Stimulated activated CD4-positive, alpha-beta T cell treated with anti-CD3 and anti-CD28 coated beads, Interleukin-1b, Interleukin-23, amount 100 ng/mL, for 24 hours (primary cell): ENCODE data around the gene ENOSF1.
A peak's percentile ranks its signal among the peaks of the same experiment; 100 is the strongest.
"Not testable (repeated sequence)": the region's sequence is repeated elsewhere in the genome, so short reads cannot be mapped to it uniquely, and the experiment has no call there.

Experiments
- DNase-seq, 4 experiments: peaks; one replicate each; pipeline ENCODE4 v3.0.0-alpha.2; 2020; ENCODE audit warnings: low read depth in 4 of 4, low spot score in 1 of 4

The ENOSF1 gene, protein sequence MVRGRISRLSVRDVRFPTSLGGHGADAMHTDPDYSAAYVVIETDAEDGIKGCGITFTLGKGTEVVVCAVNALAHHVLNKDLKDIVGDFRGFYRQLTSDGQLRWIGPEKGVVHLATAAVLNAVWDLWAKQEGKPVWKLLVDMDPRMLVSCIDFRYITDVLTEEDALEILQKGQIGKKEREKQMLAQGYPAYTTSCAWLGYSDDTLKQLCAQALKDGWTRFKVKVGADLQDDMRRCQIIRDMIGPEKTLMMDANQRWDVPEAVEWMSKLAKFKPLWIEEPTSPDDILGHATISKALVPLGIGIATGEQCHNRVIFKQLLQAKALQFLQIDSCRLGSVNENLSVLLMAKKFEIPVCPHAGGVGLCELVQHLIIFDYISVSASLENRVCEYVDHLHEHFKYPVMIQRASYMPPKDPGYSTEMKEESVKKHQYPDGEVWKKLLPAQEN

DNA sequence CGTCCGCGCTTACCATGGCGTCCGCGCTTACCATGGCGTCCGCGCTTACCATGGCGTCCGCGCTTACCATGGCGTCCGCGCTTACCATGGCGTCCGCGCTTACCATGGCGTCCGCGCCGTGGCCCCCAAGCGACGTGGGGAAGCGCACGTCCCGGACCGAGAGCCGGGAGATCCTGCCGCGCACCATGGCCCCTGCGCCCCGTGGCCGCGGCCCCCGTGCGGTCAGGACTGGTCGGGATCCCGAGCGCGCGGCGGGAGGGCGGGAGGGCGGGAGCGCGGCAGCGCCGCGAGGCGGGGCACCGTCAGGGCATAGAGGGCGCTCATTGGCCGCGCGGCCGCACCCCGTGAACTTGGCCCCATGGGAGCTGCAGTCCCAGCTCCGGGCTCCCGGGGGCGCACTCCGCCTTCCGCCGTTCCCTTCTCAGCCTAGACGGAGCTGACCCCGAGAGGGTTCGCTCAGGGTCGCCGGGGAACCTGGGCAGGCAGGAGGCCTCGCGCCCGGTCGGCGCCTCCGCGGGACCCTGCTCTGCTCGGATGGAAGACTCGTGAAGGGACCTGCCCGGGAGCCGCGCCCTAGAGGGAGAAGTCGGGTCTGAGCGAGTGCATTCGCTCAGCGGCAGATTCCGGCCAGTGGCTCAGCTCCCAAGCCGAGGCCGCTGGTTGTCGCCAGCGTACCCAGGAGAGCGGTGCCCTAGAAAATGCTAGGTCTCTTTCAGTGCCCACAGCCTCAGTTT lies at the start of gene ENOSF1:
ENOSF1 (minus strand) TSS at position 230 of the 734 bp plus-strand sequence; CDS start at position 187, 43 bp downstream.
- DNase-seq = peak; percentile 37 to 84 (median 80)

- not testable (repeated sequence) for DNase-seq
Observed at GRCh38 chr18:759864-760263, 47.4 kb upstream of the ENOSF1 start.

DNA sequence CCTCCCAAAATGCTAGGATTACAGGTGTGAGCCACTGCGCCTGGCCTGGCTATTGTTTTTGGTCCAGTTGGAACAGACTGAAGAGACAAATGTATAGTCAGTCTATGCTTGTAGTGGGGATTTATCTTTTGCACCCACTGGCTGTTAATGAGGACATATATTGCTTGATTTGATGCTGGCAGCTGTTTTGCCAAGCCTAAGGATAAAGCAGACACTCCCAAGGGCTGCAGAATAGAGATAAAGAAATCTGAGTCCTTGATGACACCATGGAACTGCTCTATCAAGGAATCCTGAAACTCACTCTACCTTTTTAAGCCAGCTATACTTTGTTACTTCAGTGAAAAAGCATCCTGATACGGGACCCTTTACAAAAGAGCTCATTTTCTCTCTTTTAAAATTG lies 43.1 kb upstream of the ENOSF1 start:
- DNase-seq = no peak

GRCh38 chr18:754656-755055 lies 42.2 kb upstream of the ENOSF1 start:
- DNase-seq = no peak

GRCh38 chr18:750456-750855 lies 38.0 kb upstream of the ENOSF1 start:
- DNase-seq = no peak

GRCh38 chr18:744832-745597 lies 32.6 kb upstream of the ENOSF1 start:
- DNase-seq = no peak

GRCh38 chr18:741931-742512 lies 29.6 kb upstream of the ENOSF1 start:
- no peak for DNase-seq

DNA sequence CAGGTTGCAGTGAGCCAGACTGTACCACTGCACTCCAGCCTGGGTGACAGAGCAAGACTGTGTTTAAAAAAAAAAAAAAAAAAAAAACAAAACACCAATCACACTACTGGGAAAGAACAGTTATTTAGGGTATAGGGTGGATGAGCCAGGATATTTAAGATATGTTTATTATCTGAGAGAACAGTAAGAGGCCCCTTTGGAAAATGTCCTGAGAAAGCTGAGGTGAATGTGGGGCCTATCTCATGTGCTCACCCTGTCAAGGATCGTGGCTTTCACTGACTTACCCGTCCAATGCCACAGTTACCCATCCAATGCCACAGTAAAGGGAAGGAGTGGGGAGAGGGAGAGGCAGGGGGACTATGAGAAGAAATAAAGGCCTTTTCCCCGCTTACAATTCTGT lies 19.9 kb upstream of the ENOSF1 start:
- no peak for DNase-seq

DNA sequence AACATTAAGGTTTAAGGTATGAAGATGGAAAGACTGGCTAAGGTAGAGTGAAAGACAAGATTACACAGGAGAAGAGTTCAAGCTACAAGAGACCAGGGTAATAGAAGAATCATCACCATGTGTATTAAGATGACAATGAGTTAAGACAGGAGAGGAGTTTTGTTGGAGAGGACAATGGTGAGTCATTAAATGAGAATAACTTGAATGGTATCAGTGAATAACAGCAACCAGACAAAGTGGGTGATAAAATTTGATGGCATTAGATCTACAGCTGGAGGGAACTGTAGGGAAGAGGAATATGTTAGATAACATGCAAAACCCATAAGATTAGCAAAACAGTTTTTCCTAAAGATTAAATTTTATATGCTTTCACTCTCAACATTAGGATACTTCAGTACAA lies 18.8 kb upstream of the ENOSF1 start:
- DNase-seq = no peak

DNA sequence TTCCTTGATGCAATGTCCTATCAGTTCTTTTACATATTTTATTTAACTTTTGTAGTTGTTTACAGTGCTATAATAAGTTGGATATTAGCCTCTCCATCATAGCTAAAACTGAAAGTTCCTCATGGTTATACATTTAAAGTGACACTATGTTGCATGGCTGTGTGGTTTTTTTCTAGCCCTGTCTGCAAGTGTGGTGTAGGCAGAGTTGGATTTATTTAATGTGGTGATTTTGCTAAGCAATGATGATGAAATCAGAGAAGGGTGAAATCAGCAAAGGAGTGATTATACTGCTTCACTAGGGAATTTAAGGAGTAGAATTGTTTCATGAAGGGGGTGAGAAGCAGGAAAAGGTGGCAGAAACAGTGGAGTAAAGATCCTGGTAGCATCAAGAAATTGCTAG lies 18.3 kb upstream of the ENOSF1 start:
- no peak for DNase-seq

DNA sequence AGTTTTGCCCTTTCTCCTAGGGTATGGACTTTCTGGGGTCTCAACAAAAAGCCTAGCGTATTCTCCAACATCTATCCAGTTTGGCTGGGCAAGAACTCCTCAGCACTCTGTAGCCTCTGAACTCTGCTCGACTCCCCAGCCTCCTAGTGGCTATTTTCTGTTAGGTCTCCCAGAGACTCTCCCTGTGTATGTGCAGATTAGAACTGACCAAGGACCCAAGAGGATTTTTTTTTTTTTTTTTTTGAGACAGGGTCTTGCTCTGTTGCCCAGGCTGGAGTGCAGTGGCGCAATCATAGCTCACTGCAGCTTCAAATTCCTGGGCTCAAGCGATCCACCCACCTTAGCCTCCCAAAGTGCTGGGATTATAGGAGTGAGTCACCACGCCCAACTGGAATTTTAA lies 17.7 kb upstream of the ENOSF1 start:
- not testable (repeated sequence) for DNase-seq

GRCh38 chr18:725646-726045 lies 13.2 kb upstream of the ENOSF1 start:
- no peak for DNase-seq

DNA sequence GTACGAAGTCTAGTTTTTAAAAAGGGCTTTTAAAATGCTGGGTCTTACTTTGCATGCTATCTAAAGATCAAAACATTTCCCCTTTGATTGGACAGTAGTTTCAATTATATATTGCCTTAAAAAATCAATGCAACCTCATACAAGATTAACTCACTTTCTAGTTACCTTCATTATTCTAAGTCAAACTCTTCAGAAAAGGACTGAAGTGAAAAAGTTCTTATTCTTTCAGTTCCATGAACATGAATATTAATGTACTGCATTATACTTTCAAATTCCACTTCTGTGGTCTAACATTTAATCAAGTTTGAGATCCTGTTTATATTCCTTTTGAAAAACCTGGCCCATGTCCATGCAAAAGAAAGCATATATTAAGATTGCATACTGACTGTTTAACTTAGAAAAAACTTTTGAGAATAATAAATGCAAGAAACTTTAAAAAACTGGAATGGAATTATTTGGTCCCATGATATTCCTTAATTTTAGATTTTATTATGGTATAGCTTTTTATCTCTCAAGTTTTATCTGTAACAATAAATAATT lies 11.2 kb upstream of the ENOSF1 start:
- DNase-seq = no peak

DNA sequence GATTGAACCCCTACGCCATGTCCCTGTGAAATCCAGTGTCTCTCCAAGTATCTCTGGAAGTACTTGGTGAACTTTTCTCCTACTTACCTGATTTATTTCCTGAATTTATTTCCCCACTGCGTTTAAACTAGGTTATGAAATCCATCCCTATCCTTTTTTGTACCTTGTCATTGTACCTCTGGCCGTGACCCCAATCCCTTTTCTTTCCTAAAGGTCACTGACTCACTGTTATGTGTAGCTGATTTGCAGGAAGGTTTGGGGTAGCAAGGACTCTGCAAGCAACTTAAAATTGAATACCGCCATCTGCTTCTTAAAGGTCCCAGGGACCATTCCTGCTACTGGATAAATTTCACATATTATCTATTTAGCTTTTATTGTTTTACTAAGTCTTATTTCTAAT lies 4.6 kb upstream of the ENOSF1 start:
- DNase-seq = no peak

DNA sequence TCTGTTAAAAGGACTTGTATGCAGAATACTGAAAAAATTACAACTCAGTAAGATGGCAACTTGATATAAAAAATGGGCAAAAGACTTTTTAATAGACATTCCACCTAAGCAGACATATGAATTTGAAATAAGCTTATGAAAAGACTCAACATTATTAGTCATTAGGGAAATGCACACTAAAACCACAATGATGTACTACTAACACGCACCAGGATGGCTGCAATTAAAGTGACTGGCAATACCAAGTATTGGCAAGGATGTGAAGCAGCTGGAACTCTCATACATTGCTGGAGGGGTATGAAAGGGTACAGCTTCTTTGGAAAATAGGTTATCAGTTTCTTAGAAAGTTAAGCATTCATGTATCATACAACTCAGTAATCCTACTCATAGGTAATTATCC lies 3.2 kb upstream of the ENOSF1 start:
- no peak for DNase-seq

GRCh38 chr18:713135-713490 lies 683 bp upstream of the ENOSF1 start:
- no peak for DNase-seq

GRCh38 chr18:711657-712400 lies 601 bp downstream of the ENOSF1 start:
- peak; percentile 36 to 64 (median 49) for DNase-seq

DNA sequence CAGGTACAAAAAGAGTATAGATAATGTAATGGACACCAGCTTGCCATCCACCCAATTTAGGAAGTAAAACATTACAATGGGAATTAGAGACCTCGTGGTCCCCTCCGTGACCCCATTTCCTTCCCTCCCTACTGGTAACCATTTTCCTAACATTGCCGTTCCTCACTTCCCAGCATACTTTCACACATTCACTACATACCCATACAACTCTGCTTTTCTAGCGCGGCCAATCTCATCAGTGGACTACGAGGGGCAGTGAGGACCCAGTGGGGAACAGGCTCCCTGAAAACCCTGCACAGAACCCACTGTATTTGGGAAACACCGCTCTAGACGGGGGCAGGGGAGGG lies 1.1 kb downstream of the ENOSF1 start:
- no peak for DNase-seq

- DNase-seq = no peak
Observed at GRCh38 chr18:710418-711300, 1.8 kb downstream of the ENOSF1 start.

GRCh38 chr18:709771-710170 lies 2.7 kb downstream of the ENOSF1 start:
- DNase-seq = no peak
